ENCODE results near the gene HIF3A.

DNA sequence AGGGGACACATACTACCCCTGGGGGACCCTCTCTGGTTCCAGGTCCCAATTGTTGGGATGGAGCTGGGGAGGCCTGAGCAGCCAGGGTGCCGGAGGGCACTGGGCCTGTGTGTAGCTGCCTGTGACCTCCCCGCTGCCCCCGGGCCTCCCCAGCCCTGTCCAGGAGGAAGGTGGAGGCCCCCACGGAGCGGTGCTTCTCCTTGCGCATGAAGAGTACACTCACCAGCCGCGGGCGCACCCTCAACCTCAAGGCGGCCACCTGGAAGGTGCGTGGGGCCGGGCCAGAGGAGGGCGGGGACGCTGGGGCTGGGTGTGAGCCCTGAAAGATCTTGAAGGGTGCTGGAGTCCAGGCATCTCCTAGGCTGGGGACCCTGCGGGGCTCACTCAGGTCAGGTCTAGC lies 11.7 kb downstream of the HIF3A start:
- TF ChIP-seq, protein P1, sequence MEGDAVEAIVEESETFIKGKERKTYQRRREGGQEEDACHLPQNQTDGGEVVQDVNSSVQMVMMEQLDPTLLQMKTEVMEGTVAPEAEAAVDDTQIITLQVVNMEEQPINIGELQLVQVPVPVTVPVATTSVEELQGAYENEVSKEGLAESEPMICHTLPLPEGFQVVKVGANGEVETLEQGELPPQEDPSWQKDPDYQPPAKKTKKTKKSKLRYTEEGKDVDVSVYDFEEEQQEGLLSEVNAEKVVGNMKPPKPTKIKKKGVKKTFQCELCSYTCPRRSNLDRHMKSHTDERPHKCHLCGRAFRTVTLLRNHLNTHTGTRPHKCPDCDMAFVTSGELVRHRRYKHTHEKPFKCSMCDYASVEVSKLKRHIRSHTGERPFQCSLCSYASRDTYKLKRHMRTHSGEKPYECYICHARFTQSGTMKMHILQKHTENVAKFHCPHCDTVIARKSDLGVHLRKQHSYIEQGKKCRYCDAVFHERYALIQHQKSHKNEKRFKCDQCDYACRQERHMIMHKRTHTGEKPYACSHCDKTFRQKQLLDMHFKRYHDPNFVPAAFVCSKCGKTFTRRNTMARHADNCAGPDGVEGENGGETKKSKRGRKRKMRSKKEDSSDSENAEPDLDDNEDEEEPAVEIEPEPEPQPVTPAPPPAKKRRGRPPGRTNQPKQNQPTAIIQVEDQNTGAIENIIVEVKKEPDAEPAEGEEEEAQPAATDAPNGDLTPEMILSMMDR (IDR thresholded peaks at IDR 0.05; ENCODE audit: extremely low read depth in 1 of 2, insufficient read depth in 1 of 2, low read depth in 1 of 2, low read length in 2 of 2): no peak
- TF ChIP-seq POLR2A (IDR thresholded peaks at IDR 0.05; ENCODE audit: low read depth, low read length) (no peak), EZH2 (IDR thresholded peaks at IDR 0.05; ENCODE audit: borderline replicate concordance, low read depth, low read length, severe bottlenecking) (no peak), POLR2AphosphoS5 (IDR thresholded peaks at IDR 0.05; ENCODE audit: insufficient read depth, low read depth, low read length) (no peak), JUN (IDR thresholded peaks at IDR 0.05; ENCODE audit: borderline replicate concordance, insufficient read depth, insufficient read length, low read depth) (no peak), MYC (IDR thresholded peaks at IDR 0.05; ENCODE audit: low read depth, low read length) (no peak), FOS (IDR thresholded peaks at IDR 0.05; ENCODE audit: borderline replicate concordance, insufficient read depth, low read length) (no peak), GATA2 (IDR thresholded peaks at IDR 0.05; ENCODE audit: insufficient read depth, insufficient read length, low read depth, low read length) (no peak)
- TF ChIP-seq, protein P2, sequence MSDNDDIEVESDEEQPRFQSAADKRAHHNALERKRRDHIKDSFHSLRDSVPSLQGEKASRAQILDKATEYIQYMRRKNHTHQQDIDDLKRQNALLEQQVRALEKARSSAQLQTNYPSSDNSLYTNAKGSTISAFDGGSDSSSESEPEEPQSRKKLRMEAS (IDR thresholded peaks at IDR 0.05; ENCODE audit: insufficient read depth, insufficient read length): no peak
